SIG-M5 treated with dmso at 0.1 percent for 504 hours (cell line): ENCODE measurements around the gene GABRG3.

Experiments
- DNase-seq: peaks from one replicate; lab custom pipeline; 2025; ENCODE audit not compliant: unreplicated experiment; lab: John Stamatoyannopoulos, UW

GABRG3 gene

GRCh38 chr15:27550635-27551034 lies 579.7 kb downstream of the GABRG3 start:
- no peak for DNase-seq

GRCh38 chr15:27561816-27562215 lies 590.8 kb downstream of the GABRG3 start:
- DNase-seq, result no peak

- no peak for DNase-seq
Measured at GRCh38 chr15:27563765-27564370, 592.9 kb downstream of the GABRG3 start.

GRCh38 chr15:27564656-27565055 lies 593.7 kb downstream of the GABRG3 start:
- DNase-seq, result no peak

- DNase-seq, result no peak
Measured at GRCh38 chr15:27570746-27571145, 599.8 kb downstream of the GABRG3 start.

- no peak for DNase-seq
Measured at GRCh38 chr15:27573805-27574485, 603.0 kb downstream of the GABRG3 start.

GRCh38 chr15:27574541-27575054 lies 603.6 kb downstream of the GABRG3 start:
- DNase-seq, result no peak

GRCh38 chr15:27575521-27575920 lies 604.5 kb downstream of the GABRG3 start:
- DNase-seq, result no peak

- no peak for DNase-seq
Measured at GRCh38 chr15:27576576-27576975, 605.6 kb downstream of the GABRG3 start.

GRCh38 chr15:27579738-27580137 lies 608.8 kb downstream of the GABRG3 start:
- DNase-seq, result no peak

- DNase-seq, result no peak
Measured at GRCh38 chr15:27582726-27583410, 611.9 kb downstream of the GABRG3 start.

- DNase-seq, result no peak
Measured at GRCh38 chr15:27583651-27584050, 612.7 kb downstream of the GABRG3 start.

- no peak for DNase-seq
Measured at GRCh38 chr15:27585041-27585640, 614.2 kb downstream of the GABRG3 start.

GRCh38 chr15:27587810-27588209 lies 616.8 kb downstream of the GABRG3 start:
- DNase-seq, result no peak

GRCh38 chr15:27589260-27589659 lies 618.3 kb downstream of the GABRG3 start:
- no peak for DNase-seq

GRCh38 chr15:27589782-27590181 lies 618.8 kb downstream of the GABRG3 start:
- DNase-seq, result no peak
